HG03432 (cell line): Measurements from ENCODE around the gene ANK3.

ENCODE experiments used
- ATAC-seq: cut with Tn5 transposase; IDR thresholded peaks from one replicate; pipeline ENCODE4 v1.9.1; 2021; ENCODE audit warnings: mild to moderate bottlenecking, moderate library complexity; ENCODE audit not compliant: unreplicated experiment

The ANK3 gene

GRCh38 chr10:60389413-60390025, at the start of gene ANK3:
TSS of gene ANK3 (minus strand) at chr10:60389875. CDS start at chr10:60389538, 337 bp downstream.
- ATAC-seq: no peak

DNA sequence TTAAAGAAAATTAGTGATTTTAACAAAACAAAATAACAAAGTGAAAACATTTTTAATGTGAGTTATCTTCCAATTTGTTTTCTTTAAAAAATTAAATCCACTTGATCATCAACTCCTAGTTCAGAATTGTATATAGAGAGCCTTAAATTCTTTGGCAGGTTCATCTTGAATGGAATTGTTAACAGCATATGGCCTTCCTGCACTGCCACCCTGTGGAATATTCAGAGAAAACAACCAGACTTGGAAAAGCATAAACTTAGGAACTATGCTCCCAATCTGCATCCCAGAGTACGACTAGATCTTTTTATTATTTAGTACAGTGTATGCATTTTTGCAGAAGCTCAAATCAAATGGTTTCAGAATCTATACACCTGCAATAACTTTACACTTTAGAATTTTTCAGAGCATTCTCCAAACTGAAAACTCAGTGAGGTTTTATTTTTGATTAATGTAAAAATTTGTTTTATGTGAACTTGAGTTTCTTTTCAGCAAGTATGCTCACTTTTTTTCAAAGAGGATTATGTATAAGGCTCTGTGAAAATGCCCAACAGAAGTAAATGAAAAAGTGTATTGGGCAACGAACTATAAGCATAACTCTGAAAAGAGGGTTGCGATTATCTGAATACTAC, 44.9 kb upstream of the ANK3 start:
- ATAC-seq: no peak

GRCh38 chr10:60433684-60434083, 44.0 kb upstream of the ANK3 start:
- no peak for ATAC-seq

DNA sequence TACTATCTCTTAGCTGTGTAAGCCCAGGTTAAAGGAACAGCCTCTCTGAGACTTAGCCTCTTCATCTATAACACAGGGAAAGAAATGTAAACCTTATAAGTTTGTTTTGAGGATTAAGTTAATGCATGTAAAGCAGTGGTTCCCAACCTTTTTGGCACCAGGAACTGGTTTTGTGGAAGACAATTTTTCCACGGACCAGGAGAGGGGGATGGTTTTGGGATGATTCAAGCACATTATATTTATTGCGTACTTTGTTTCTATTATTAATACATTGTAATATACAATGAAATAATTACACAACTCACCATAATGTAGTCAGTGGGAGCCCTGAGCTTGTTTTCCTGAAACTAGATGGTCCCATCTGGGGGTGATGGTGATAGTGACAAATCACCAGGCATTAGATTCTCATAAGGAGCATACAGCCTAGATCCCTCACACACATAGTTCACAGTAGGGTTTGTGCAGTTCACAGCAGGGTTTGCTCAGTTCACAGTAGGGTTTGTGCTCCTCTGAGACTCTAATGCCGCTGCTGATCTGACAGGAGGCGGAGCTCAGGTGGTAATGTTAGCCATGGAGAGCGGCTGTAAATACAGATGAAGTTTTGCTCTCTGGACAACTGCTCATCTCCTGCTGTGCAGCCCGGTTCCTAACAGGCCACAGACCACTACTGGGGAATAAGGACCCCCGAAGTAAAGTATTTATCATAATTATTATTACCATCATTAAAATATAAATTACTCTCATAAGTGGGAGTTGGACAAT, 41.3 kb upstream of the ANK3 start:
- no peak for ATAC-seq

GRCh38 chr10:60430017-60430416, 40.3 kb upstream of the ANK3 start:
- no peak for ATAC-seq

DNA sequence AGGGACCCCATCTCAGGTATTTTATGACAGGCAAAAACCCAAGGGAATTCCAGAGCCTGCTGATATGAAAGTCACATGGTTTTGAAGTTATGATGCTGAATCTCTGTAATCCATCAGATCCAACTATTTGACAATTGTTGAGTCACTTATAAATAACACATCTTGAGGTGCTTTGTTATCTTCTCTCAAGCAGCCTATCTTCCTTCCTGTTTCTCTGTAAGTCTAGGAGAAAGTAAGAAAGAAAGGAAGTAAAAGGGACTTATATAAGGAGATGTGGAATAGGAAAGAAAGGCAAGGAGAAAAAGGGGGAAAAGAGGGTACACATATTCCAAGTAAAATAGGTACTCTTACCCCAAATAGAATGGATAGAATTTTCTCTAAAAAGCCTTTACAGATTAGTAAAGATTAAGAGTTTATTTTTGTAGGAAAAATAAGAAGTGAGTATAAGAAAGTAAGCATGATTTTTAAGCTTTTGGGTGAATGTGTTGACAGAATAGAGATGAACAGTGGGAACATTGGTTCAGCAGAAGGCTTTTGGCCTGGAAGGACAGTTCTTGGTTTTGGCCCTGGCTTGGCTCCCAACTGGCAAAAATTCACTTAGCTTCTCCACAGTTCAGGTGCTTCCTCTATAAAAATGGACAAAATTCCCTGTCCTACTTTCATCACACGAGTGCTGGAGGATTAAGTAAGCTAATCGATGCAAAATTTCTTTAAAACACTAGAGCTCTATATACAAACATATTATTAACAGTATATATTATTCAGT, 39.6 kb upstream of the ANK3 start:
- ATAC-seq: no peak

DNA sequence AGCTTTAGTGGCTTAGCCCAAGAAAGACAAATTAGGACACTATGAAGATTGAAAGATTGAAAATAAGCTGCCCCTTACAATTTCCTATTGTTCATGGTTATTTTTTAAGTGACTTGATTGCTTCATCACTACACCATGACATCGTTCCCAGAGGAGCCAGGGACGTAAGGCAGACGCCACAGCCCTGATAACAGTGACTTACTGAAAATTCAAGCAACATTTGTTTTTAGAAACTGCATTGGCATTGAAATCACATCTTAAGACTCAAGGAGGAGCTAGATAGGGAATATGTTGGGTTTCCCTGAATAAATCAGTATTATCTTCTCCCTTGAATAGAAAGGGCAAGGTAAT, 38.7 kb upstream of the ANK3 start:
- no peak for ATAC-seq

DNA sequence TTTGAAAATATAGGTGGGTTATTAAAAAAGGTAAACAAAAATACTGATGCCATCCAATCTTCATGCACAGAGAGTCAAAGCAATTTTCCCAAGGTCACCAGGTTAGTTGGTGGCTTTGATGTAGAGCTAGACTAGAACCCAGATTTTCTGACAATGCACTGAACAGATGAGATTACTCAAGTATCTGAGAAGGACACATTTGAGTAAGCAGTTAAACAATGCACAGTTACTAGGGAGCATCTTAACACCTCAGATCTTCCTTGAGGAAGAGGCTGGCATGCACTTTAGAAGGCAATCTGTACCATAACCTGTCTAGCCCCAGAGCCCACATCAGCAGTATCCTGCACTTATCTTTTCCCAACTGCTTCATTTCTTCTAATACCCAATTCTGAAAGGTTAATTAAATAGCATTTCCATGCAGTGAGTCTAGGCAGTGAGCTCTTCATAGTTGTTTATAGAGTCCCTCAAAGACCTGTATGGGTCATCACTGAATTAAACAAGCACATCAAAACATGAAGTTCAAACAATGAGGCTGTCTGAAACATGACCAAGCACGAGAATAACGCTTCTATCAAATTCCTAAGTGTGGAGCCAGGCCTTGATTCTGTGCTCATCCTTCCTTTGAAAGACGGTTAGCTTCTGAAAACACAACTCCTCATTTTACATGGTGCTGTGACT, 38.2 kb upstream of the ANK3 start:
- no peak for ATAC-seq

DNA sequence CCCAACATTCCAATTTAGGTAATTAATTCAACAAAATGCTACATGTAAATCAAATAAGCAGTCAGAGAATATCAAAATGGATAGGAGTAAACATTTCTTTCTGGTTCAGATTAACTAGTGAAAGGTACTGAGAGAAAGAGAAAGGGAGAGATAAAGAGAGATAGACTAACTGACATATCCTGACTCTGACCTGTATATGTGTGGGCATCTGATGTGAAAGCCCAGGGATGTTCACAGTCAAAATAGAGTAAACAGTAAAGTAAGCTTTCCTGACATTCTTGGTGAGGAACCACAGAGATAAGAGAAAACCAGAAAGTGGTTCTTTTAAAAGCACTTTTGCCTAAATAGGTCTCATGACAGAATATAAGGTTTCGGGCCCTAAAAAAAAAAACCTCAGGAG, 37.5 kb upstream of the ANK3 start:
- ATAC-seq: no peak

DNA sequence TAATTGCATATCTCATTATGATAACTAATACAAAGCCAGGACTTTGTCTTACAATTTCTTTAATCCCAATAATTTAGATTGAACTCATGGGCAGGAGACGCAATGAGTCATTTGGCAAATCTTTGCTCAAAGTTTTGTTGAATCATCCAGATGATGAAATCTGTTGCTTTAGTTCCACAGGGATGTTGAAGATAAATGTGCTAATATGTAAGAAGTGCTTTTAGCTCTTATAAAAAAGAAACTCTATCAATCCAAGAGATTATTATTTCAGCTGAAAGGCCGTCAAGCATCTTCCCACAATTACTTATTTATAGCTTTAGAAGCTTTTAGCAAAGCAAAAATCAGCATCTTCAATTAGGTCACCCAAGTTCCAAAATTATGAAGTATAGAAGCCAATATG, 36.8 kb upstream of the ANK3 start:
- ATAC-seq: no peak

GRCh38 chr10:60425392-60426110, 35.9 kb upstream of the ANK3 start:
- no peak for ATAC-seq

GRCh38 chr10:60424971-60425370, 35.3 kb upstream of the ANK3 start:
- no peak for ATAC-seq

- ATAC-seq: no peak
Observed at GRCh38 chr10:60423920-60424319, 34.2 kb upstream of the ANK3 start.

- ATAC-seq: no peak
Observed at GRCh38 chr10:60422809-60423208, 33.1 kb upstream of the ANK3 start.

DNA sequence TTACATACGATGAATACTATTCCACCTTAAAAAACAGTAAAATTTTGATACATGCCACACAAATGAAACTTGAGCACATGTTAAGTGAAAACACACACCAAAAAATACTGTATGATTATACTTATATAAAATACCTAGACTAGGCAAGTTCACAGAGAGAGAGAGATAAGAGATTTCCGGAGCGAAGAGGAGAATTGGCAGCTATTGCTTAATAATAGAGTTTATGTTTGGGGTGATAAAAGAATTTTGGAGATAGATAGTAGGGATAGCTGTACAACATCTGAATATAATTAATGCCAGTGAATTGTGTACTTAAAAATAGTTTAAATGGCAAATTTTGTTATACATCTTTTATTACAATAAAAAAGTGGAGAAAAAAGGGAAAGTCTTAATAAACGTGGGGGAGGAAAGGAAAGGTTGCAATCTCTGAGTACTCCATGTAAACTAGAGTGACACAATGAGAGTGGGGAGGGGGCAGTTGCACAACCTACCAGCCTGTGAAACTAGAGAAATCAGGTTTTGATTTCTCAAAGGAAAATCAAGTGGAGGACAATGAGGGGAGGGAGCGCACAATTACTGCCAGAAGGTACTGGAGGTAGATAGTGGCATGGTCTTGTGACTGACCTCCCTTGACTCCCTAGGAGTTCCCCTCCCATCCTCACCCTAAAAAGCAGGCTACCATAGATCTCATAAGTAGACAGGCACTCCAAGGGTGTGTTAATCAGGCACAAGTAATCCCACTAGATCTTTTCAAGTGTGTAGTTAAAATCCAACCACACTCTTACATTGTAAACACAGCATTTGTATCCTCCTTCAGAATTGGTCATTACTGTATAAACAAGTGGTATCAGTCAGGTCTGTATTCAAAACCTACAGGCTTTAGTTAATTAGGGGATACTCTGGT, 31.6 kb upstream of the ANK3 start:
- ATAC-seq: no peak

GRCh38 chr10:60419249-60419648, 29.6 kb upstream of the ANK3 start:
- no peak for ATAC-seq

DNA sequence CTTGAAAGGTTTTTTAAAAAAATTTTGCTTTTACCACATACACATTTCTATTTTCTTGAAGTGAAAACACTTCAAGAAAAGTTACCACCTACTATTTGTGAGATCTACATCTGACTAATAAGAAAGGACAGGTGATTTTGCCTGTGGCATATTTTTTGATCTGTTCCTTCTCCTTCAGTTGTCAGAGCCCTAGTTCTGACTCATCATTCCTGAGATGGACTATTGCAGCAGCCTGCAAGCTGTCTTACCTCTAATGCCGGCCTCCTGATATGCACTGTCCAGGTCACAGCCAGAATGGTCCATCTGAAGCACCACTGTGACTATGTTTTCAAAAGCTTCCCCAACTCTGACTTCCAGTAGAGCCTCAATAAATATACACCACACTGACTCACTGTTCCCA, 28.2 kb upstream of the ANK3 start:
- ATAC-seq: no peak

GRCh38 chr10:60417024-60417423, 27.3 kb upstream of the ANK3 start:
- ATAC-seq: no peak

- no peak for ATAC-seq
Observed at GRCh38 chr10:60414877-60415585, 25.4 kb upstream of the ANK3 start.
